Germinal center (tissue), 1 donor: ENCODE results near the gene TPH2.
A peak's percentile ranks its signal among the peaks of the same experiment; 100 is the strongest.

Source experiments
- DNase-seq: peaks from one replicate; pipeline ENCODE4 v3.0.0; 2012; ENCODE audit warnings: mixed read lengths, low spot score

The TPH2 gene

DNA sequence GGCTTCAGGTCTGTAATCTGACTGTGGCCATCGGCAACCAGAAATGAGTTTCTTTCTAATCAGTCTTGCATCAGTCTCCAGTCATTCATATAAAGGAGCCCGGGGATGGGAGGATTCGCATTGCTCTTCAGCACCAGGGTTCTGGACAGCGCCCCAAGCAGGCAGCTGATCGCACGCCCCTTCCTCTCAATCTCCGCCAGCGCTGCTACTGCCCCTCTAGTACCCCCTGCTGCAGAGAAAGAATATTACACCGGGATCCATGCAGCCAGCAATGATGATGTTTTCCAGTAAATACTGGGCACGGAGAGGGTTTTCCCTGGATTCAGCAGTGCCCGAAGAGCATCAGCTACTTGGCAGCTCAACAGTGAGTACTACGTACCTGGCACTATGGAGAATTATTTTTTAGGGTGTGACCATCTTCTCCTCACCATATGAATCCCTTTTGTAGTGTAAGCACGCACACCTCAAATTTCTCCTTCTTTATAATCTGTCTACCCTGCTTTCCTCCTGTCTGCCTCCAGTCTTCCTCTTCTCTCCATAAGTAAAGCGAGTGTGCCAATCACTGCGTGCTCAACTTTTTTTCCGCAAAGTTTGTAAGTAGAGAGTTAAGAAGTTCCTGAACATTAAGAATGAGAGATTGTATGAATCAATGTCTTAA lies at the start of gene TPH2:
TSS of gene TPH2 (plus strand) at position 118 of the 658 bp plus-strand sequence. CDS start at position 260, 142 bp downstream.
- peak; percentile 49 for DNase-seq

DNA sequence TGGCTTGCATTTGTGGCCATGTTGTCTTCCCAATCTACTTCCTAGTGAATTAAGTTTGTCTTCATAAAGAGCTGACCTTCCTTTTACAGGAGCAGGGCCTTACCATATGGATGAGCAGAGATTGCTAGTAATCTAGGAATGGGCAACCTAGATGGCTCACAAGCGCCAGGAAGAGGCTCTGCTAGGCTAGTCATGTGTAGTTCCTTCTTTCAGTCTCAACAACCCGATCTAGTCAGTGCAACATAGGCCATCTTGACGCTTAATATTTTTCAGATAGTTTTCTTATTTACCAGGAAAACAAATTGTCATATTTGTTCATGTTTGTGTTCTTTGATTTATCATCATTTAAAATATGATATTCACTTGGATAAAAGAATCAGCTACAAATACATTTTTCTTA lies 48.2 kb upstream of the TPH2 start:
- DNase-seq, result no peak

DNA sequence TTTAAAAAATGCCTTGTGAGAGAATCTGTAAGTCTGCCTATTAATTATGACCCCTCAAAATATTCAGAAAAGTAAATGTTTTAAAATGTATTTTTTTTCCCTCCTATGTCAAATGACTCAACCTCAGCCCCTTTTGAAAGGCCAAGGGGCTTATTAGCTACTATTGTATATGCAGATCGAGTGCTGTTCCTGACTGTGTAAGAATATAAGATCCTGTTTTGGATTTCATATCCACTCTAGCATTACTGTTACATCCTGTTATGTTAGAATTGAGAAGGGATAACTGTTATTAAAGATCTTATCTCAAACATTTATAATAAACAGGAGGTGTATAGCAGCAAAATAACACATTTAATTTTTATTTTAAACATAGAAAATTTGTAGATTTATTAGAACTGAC lies 46.6 kb upstream of the TPH2 start:
- no peak for DNase-seq

DNA sequence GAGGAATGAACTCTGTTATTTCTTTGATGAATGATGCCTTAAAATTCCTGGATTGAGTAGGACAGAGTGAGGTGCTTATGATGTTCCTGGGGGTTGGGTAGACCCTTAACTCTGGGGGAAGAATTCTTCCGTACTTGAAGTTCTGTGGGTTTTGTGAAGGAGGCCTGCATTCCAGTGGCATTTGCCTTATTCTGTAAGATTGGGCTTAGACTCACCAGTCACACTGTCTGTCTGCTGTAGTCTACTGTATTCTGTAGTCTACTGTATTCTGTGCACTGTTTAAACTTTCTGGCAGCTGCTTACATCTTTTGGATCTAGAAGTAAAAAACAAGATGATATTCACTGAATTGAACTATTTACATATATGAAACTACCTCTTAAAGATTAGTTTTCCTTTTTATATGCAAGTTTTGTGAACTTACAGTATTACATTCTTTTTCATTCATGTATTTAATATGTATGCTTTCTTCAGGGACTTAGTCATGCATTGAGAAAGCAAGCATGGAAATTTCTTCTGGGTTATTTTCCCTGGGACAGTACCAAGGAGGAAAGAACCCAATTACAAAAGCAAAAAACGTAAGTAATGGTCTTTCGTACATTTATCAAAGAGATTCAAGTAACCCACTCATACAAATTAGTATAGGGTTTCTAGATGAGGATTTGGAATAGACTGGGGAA lies 42.3 kb upstream of the TPH2 start:
- no peak for DNase-seq

DNA sequence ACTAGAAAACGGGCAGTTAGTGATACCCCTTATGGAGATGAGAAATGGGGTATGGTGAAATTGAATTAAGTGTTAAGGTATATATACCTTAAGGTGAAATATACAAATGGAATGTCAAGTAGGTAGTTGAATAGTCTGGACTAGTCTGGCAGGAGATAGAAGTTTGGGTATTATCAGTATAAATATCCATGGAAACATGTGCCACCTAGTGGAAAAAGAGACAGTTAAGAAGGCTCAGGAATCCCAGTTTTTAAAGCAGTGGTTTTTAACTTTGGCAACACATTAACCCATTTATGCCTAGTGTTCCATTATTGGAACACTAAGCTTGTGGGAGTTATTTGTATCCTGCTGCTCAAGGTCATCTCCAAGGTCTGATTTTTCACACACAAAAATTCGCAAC lies 38.6 kb upstream of the TPH2 start:
- DNase-seq, result no peak

DNA sequence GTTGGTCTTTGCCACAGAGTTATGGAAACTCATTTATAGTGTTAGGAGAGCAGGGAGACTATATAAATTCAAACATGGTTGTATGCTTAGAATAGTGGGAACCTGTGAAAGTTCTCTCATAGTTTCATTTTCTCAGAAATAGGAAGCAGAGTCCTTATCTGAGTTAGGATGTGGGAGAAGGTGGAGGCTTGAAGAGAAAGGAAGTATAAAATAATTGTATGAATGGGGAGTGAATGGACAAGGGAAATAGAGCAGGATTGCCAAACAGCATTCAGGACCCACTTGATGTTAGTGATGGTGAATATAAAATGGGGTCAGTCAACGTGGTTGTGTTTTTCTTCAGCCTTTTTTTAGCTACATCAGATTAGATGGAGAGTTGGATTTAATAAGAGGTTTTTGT lies 34.0 kb upstream of the TPH2 start:
- no peak for DNase-seq

DNA sequence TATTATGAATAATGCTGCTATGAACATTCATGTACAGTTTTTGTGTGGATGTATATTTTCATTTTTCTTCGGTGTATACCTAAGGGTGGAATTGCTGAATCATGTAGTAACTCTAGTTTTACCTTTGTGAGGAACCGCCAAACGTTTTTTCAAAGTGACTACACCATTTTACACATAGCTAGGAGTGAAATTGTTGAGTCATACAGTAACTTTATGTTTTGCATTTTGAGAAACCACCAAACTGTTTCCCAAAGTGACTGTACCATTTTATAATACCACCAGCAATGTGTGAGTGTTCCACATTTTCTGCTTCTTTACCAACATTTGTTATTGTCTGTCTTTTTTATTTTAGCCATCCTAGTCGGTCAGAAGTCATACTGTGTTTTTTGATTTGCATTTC lies 3.1 kb upstream of the TPH2 start:
- DNase-seq, result no peak

DNA sequence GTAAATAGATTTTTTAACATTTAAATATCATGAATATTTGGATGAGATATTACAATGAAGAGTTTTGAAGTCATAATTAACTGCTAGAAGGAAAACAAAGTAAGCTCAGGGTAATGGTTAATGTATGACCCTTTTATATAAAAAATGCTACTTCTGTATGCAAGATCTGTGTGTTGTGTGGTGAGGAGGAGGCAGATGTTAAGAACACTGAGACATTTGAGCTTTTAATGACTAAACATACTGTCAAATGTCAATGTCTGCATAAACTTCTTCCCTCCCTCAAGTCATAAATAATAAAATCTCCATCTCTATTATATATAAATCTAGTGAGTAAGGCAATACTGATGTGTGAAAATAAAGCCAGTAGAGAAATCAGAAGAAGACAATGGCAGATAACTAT lies 1.4 kb downstream of the TPH2 start:
- no peak for DNase-seq

DNA sequence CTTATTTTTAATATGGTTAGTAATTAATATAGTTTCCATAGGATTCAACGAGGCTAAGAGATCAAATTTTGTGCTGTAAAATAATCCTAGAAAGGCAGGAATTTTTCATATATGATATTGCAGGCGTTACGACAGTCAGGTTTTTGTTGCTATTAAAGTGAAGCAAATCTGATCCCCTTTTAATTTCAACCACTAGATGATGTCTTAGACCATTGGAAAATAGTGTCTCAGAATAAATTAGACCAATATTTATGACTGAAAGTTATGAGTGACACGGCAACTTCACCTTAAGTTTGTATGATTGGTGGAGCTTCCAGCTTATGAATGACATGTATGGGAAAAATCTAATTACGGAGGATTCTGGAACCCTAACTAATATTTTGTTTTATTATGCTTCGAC lies 2.5 kb downstream of the TPH2 start:
- DNase-seq, result no peak

DNA sequence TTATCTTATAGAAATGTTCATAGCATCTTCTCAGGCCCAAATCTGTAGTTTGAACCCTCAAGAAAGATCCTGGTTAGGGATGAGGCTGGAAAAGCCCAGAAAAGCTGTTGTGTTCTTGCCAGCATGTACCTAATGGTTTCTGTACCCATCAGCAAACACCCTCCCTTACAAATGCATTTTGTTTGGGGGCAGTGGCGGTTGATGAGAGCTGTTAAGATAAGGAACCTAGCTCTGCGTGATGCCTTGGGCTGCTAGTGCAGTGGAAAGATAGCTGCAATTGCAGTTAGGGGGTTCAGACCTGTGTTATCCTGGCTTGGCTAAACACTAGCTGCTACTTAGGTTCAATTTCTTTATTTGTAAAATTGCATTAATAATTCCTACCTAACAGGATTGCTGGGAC lies 3.6 kb downstream of the TPH2 start:
- no peak for DNase-seq

DNA sequence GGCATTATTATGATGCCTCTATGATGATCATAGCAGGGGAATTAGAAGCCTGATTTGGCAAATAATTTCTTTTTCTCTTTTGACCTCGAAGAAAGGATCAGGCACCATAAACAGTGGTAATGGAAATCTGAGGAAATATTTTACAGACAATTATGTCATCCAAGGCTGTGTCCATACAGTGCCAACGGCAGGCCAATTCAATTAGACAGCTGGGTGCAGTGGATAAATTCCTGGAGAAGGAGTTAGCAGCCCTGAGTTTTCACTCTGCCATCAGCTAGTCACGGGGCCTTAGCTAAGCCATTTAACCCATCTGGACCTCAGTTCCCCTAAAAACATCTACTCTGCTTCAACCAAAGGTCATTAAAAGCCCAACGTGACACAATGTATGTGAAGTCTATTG lies 4.1 kb downstream of the TPH2 start:
- DNase-seq, result no peak

DNA sequence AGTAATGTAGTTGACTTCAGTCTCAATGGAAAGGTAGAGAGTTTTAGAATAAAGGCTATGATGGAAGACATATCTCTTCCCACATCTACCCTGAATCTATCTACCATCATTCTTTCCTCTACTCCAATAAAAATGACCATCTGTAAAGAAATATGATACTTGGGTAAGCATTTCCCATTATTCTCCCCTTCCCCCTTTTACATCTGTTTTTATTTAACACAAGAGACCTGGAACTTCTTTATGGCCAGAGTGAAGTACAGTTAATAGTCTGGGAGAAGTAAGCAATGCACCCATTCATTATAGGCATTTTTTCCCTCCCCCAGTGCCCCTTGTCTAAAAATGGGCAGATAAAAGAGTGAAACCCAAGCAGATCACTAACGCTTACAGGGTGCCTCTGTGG lies 6.5 kb downstream of the TPH2 start:
- no peak for DNase-seq

DNA sequence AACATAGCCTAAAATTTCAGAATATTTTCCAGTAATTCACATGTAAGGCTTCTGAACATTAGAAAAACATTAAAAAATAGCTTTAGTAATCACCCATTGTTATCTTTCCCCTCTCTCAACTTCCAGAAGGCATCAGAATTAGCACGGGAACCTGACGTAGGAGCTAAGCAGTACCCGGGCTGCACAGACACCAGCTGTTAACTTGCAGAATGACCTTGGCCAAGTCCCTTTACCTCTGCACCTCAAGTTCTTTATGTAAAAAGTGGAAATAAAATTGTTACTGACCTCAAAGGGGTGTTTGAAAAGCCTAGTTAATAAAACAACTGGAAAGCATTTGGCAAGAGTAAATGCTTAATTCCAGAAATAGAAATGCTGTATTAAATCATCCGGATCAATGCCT lies 7.2 kb downstream of the TPH2 start:
- no peak for DNase-seq

DNA sequence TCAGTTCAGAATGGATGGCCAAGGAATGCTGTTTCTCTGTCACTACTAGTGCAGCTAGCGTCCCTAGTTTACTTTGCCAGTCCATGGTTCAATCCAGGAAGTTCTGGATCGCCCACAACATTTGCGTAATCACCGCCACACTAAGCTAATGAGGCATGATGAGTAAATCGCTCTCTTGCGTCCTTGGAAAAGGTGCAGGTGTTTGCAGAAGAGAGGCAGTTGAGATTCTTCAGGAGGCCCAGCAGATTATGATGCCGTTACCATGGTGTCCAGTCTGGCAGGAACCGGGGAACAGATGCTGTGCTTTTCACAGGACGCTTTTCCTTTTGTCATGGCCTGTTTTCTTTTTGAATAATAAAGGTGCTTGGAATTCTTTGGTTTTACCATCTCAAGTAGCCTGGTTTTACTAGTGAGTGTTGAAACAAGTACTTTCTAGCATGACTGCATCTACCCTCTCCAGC lies 9.0 kb downstream of the TPH2 start:
- no peak for DNase-seq

DNA sequence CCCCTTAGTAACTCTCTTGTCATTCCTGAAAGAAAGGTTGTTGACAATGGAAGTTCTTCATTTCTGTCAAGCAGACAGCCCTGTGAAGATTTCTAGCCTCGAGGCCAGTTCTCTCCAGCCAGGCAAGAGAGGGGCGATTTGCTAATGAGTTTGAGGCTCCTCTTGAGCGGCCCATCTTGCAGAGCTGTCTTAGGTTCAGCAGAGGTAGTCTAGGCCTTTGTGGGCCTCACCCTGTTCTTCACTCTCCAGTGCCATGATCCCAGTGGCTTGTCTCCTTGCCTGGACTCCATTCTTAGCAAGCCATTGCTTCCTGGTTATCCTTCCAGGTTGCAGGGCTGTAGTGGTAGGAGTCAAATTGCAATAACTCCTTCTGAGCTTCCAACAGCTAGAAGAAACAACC lies 9.7 kb downstream of the TPH2 start:
- no peak for DNase-seq

DNA sequence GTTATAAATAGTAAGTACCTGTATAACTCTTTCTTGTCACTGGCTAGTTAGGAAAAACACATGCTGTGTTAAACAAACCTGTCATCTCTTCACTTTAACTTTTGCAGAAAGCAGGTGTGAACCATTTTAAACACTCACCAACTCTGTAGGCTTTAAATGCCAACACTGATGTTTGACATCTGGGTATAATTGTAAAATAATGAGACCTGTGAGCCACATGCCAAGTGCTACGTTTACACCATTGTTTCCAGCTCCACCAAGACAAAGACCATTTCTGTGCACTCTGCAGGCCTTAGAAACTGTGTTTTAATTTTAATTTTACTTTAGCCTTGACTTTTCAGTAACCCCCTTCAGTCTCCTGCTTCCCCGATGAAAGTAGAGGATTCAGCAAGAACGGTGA lies 11.0 kb downstream of the TPH2 start:
- DNase-seq, result no peak

DNA sequence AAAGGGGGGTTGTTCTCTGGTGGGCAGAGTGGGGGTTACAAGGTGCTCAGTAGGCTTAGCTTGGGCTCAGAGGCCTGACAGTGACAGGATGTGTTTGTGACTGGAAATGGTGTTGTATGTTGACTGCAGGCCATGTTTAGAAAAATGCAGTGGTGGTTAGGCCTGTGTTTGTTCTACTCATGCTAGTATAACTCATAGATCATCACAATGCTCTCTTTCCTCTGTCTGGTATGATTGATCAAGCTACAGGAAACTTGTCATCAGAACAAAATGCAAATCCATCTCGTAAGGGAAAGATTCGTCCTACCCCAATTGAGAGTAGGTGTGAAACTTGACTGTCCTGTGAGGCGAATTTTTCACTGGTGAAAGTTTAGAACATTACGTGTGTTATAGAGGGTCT lies 11.8 kb downstream of the TPH2 start:
- DNase-seq, result no peak

DNA sequence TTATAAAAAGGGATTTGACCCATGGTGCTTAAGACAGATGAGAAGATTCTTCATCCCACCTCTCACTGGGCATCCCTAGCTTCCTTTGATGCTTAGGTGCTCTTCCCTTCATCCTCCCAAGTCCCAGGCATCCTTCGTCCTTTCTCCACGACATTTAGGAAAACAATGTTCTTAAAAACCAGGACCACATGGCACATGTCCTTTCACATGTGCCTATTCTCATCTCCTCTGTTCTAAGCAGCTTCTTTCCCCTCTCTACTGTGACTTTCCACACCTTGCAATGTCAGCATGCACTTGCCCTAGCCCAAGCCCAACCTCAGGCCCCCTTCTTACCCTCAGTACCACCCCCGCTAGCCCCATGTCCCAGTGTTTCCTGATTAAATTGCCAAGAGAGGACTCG lies 12.2 kb downstream of the TPH2 start:
- DNase-seq, result no peak

DNA sequence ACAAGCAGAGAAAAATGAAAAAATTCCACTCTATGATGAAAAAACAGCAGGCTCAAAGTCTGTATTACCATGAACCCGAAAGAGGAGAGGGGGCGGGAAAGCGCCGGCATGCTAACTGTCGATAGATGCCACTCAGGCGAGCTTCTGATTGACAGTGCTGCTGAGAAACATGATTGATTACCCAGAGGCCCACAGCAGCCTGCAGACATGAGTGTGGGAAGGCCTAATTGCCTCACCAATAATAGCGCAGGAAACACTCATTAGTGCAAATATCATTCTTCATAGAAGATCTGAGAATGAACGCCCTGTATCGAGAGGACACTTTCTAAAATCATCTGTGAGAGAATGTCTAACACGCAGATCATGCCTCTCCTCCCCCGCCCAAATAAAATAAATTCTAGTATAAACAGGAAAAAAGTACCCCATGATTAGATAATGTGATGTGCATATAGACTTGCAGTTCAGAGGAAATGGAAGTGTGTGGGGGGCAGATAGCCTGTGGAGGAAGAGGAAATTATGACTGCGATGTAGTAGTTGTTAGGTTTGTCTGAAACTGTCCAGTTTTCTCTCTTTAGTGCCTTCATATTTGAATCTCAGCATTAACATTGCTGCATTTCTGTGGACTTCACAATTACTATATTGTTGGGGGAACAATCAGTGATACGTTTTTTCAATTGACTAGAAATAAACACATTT lies 15.6 kb downstream of the TPH2 start:
- DNase-seq, result no peak

DNA sequence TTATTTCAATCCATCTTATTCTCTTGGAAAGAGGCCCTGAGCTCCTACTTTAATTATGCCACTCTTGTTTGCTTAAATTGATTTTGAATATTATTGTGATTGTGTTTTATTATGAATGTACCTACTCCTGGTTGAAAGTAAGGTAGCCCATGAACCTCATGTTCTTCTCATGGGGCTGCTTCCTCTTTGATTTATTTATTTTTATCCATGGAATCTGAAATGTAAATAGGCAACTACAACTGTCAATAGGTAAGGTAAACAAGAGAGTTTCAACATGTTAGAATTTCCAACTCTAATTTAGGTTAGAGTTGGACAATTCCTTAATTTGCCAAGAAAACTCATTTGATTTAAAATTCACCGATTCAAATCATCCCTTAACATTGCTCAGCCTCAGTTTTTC lies 16.2 kb downstream of the TPH2 start:
- no peak for DNase-seq

DNA sequence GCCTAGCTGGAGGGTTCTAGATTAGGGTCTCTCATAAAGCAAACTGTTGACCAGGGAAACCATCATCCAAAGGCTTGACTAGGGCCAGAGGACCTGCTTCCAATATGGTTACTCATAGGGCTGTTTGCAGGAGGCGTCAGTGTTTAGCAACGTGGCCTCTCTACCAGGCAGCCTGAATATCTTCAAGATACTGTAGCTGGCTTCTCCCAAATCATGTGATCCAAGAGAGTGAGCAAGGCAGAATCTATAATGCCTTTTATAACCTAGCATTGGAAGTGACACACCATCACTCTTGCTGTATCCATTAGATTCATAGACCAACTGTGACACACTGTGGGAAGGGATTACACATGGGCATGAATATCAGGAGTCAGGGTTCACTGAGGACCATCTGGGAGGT lies 17.3 kb downstream of the TPH2 start:
- no peak for DNase-seq

DNA sequence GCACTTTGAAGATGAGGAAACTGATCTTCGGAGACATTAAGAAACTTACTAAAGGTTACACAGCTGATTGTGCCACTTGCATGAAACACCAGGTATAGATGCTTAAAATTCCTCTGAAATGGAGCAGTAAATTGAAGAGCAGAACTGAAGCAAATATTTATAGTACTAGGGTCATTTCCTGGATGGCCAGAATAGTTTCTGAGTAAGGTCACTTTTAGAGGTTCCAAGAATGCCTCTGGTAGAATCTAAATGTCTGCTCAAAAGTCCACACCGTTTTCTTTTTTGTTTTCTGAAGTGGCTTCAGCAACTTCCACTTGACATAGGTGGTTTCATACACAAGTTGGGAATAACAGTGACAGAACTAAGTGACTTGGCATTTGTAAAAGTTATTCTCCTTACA lies 19.4 kb downstream of the TPH2 start:
- DNase-seq, result no peak

DNA sequence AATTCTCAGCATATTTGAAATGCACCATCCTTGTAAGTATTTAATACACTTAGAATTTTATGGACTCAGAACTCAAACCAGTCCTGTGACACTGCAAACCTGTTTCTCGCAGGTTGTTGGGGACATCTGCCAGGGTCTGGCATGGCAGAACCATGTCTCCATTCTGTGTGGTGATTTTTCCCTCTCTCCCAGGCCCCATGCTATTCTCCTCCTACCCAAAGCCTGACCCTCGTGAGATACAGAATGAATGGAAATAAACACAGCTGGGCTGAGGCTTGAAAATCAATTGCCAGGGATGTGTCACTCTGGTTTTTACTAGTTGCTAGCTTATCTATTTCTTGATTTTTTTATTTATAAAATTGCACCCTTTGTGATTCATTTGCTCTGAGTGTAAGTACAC lies 19.8 kb downstream of the TPH2 start:
- no peak for DNase-seq
